NCI-H1694 (cell line): Measurements from ENCODE around the gene GID8.

Experiments used
- DNase-seq: peaks from one replicate; lab custom pipeline; 2025; lab: John Stamatoyannopoulos, UW

The GID8 gene

GRCh38 chr20:62938105-62938888, at the start of gene GID8:
TSS of gene GID8 (plus strand) at chr20:62938147. CDS start at chr20:62941503, 3,356 bp downstream.
- no peak for DNase-seq

DNA sequence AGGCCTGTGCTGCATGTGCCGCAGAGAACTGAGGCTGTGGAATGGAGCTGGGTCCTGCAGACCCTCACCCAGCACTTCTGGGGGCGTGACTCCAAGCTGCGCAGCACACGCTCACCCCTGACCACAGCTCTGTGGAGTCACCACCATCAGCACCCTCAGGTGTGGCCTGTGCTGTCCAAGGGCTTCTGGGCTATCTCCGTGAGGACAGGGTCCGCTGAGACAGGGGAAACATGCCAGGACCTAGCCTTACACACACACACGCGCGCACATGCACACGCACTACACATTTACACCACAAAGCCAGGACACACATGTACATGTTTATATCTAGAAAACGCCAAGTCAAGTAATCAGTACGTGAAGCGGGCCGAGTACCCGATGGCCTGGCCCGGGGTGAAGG, 49.5 kb upstream of the GID8 start:
- no peak for DNase-seq

DNA sequence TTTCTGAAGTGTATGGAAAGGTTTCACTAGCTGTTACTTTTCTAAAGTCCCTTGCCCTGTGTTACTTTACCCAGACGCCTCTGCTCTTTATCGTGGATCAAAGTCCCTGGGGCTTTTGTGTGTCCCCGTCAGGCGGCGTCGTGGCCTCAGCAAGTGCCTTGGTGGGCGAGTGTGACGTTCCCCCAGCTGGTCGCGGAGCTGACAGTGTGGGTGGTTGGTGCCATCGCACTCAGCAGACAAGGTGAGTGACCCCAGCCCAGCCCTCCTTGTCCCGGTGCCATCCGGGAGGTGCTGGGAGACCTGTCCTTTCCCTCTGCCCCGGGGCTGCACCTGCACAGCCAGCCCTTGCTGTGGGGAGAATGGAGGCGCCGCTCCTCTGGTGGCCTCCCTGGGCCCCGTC, 49.0 kb upstream of the GID8 start:
- no peak for DNase-seq

DNA sequence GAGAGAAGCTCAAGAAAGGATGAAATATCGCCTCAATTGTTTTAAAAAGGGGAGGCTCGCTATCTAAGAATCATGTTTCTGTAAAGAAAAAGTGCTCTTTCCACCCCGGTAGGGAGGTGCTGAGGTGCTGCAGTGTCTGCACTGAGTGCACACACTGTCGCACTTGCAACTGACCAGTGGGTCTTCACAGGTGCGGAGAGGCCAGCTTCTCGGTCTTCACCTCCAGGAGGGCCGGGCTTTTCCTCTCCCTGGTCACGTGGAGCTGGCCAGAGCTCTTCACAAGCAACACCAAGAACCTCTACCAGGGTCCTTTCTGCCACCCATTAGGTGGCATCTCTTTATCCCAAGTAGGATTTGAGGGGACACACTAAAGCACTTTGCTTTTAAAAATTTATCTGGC, 48.5 kb upstream of the GID8 start:
- no peak for DNase-seq

- DNase-seq, result no peak
These were observed 48.1 kb upstream of the GID8 start for GRCh38 chr20:62889871-62890270.

- DNase-seq, result no peak
These were observed 47.5 kb upstream of the GID8 start for GRCh38 chr20:62890444-62890843.

- no peak for DNase-seq
These were observed 46.8 kb upstream of the GID8 start for GRCh38 chr20:62891111-62891510.

DNA sequence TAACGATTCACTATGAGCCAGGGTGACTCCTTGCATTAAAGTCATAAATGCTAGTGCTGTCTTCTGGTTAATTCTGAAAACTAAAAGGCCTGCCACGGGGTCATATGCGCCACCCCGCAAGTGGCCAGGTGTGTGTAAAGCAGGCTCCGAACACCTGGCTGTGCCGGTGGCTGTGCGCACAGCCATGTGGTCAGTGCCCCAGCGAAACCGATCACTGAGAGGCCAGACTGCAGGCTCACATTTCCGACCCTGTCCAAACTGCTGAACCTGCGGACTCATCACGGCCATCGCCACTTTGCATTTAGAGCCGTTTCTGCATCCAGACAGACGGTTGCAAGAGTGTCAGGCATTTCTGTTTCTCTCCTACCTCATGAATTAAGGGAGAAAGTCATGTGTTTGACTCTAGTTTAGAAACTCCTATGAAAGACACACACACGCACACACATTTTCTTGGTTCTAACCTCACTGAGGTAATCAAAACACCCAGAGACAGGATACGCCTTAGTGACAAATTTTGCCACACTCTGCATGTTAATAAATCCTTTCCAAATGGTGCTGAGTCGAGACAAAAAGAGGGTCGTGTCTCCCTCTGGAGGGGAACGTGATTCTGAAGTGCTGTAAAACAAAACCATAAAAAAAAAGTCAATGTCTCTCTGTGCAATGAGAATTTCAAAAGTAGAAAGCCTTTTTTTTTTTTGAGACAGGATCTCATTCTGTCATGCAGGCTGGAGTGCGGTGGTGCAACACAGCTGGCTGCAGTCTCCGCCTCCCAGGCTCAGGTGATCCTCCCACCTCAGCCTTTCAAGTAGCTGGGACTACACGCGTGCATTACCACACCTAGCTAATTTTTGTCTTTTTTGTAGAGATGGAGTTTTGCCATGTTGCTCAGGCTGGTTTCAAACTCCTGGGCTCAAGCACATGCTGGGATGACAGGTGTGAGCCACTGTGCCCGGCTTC, 45.3 kb upstream of the GID8 start:
- no peak for DNase-seq

DNA sequence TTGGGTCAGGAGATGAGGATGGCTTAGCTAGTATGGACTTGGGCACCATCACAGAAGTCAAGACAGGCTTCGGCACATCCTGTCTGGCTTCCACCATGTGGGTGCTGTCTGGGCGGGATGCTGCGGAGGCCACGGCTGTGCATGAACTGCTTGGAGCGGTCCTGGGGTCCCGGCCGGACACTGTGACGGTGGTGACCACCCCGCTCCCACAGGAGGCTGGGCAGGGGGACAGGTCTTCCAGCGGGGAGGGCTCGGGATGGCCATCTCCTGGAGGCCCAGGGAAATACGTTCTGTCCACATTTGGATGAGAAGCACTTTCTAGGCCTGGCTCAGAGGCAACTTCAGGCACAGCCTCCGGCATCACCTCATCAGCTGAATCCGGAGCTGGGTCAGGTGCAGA, 44.2 kb upstream of the GID8 start:
- no peak for DNase-seq

- DNase-seq, result no peak
These were observed 43.7 kb upstream of the GID8 start for GRCh38 chr20:62894261-62894660.

- no peak for DNase-seq
These were observed 42.4 kb upstream of the GID8 start for GRCh38 chr20:62895539-62895938.

- no peak for DNase-seq
These were observed 41.4 kb upstream of the GID8 start for GRCh38 chr20:62896526-62896925.

- DNase-seq, result no peak
These were observed 40.3 kb upstream of the GID8 start for GRCh38 chr20:62897666-62898065.

DNA sequence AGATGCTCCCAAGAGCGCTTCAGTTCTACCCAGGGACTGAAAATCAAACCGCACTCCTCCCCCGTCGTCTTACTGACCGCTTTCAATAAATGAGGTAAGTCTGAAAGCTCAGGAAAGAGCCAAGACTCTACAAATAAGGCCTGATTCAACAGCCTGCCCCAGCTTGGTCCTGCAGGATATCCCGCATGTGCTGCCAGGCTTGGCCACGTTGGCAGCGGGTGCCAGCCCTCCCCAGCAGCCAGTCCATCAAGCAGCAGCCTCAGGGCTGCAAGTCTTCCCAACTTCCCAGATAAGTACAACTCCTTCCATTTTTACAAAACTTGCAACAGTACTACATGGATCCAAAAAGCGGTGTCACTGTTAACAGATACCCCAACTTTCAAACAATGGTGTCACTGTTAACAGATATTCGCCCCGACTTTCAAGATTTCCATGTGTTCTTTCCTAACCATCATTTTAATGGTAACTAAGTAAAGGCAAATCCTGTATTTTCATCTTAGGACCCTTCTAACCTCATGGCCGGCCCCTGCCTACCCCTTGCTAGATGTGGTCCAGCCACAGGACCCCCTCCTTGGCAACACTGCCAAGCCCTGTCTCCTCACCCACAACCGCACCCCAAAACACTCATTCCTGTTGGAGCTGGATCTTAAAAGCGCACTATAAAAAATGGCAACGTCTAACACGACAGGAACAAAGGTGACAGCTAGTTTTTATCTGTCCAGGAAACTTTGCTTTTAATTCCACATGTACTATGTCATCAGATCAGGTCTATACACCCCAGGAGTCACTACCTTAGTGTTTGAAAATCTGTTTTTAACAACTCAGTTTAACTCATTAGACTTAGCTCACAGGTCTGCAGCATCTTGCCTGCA, 39.6 kb upstream of the GID8 start:
- DNase-seq, result no peak

DNA sequence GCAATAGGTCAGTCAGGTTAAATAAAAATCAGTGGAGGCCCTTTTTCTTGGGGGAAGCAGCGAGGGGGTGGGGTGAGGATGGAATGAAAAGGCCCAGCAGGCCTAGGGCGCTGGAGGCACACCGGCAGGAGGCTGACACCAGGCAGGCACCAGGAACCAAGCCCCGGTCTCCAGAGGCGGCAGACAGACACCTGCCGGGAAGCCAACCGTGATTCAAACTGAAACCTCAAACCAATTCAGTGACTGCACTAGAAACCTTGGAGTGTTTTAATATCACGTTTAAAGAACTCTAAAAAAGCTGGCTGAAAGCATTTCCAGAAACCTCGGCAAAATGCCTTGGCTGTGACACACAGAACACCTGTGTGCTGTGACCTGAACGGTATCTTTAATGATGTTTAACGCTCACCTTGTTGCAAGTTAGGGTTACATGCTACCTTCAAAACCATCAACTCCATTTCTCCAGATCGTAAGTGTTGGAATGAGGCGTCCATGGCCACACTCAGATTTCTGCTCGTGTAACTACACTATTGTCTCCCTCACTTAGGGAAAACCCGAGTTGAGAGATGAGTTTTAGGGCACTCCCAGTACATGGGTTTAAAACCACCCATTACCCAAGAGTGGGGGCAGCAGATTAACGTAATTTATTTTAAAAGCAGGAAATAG, 38.8 kb upstream of the GID8 start:
- no peak for DNase-seq

DNA sequence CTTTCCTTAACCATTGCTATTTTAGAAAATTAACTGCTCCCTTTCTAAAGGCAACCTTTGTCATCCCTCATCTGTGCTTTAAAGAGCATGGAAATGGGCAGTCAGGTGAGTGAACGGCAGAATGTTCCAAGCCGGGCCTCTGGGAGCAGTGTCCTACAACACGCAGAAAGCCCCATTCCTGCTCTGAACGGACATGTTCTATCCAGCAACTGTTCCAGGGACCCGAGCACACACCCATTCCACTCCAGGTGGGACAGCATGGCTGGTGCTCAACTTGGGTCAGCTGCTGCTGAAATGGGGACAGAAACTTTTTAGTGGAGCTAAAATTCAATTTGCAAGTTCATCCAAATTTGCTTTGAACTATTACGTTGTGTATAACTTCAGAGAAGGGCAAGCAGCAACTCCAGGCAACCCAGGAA, 38.3 kb upstream of the GID8 start:
- DNase-seq, result no peak

GRCh38 chr20:62900052-62900691, 37.8 kb upstream of the GID8 start:
- DNase-seq, result peak; percentile 56

- no peak for DNase-seq
These were observed 37.0 kb upstream of the GID8 start for GRCh38 chr20:62900692-62901584.

DNA sequence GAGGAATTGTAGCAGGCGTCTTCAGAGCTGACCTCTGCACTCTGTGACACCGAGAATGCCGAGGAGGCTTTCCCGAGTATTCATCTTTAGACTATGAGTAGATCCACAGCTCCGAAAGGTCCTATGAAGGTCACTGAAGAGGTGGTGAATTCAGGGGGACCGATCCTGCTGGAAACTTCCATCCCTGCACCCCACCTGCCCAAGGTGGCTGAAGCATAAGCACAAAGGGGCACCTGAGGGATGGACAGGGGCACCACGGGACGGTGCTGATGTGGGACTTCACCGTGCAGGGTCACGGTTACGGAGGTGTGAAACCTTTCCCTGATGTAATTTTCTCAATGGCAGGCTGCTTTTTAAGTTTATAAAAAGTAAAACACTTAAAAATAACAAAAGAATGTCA, 36.1 kb upstream of the GID8 start:
- DNase-seq, result no peak
